ENCODE data around the gene LPP. TPM values are rescaled to one million over a fixed set of nuclear protein-coding genes. Genes with fewer than 3 reads are reported as not detected.

LPP gene
- total and polyA plus RNA-seq, 9 of the 15 experiments (the other 6 are each of a cell fraction or from before 2014, with no cell fraction given): 0.07 to 0.18 TPM; not detected in 7

GRCh38 chr3:188854772-188855149 lies 700.8 kb downstream of the LPP start:
- FAIRE-seq (no peak), ATAC-seq (no peak), DNase-seq (ENCODE audit: extremely low read depth in 1 of 4, low spot score in 3 of 4) (no peak)
- CTCF ChIA-PET (ENCODE audit: low intra/inter-chr PET ratio): no interaction called here
- no peaks in the 10 kb centered on the region for H4K20me1 ChIP-seq (replicated peaks; ENCODE audit: control insufficient read depth, insufficient read depth, low read length)
- H3K27me3 ChIP-seq (ENCODE audit: control insufficient read depth in 2 of 2, insufficient read depth in 2 of 2, low read length in 2 of 2): no peaks in the 10 kb centered on the region
- no peaks in the 10 kb centered on the region for H3K36me3 ChIP-seq (ENCODE audit: control insufficient read depth, insufficient read depth, low read length)
- POLR2A ChIA-PET: no interaction called here
- H3K9me3 ChIP-seq (replicated peaks; ENCODE audit: control insufficient read depth, insufficient read depth, low read depth, low read length): no peaks in the 10 kb centered on the region; the same call in 1 of the 2 replicates
- no peak overlapping the region for H3K4me2 ChIP-seq (ENCODE audit: insufficient read depth, low read length)
- in situ Hi-C loops (cut with MboI) (no loop called here), intact Hi-C loops (cut with micrococcal nuclease) (no loop called here)
- no peak overlapping the region for H3K27ac ChIP-seq (ENCODE audit: extremely low read depth, low read depth, low read length)
- H2AFZ ChIP-seq (ENCODE audit: low read depth, low read length): no peak overlapping the region
- H3K9ac ChIP-seq (ENCODE audit: insufficient read depth in 1 of 2, low read depth in 2 of 2, low read length in 2 of 2): no peak overlapping the region
- H3K4me1 ChIP-seq (replicated peaks in 1 of 2; ENCODE audit: control insufficient read depth in 2 of 2, insufficient read depth in 2 of 2, low read length in 2 of 2): no peaks in the 10 kb centered on the region
- H3K79me2 ChIP-seq (ENCODE audit: control insufficient read depth, insufficient read depth, low read length): no peaks in the 10 kb centered on the region
- H3K4me3 ChIP-seq: no peak overlapping the region
- no peaks in the 10 kb centered on the region for H3K9me1 ChIP-seq (ENCODE audit: control insufficient read depth, insufficient read depth, low read length)
- BruUV-seq (replicated peaks): no TSS peak
- no peak for TF ChIP-seq ARID3B (CRISPR knock-in tag; IDR thresholded peaks at IDR 0.05; ENCODE audit: borderline replicate concordance)
- no peak for TF ChIP-seq RFX5 (IDR thresholded peaks at IDR 0.05; ENCODE audit: low read depth, low read length)
- no peak for TF ChIP-seq FOXP4 (CRISPR knock-in tag; IDR thresholded peaks at IDR 0.05; ENCODE audit: borderline replicate concordance)
- TF ChIP-seq SRSF7 (optimal IDR thresholded peaks at IDR 0.05; ENCODE audit: low read depth, low read length): no peak
- TF ChIP-seq ARID3A (IDR thresholded peaks at IDR 0.05; ENCODE audit: borderline replicate concordance, low read depth, low read length): no peak
- TF ChIP-seq NR0B1 (IDR thresholded peaks at IDR 0.05; ENCODE audit: partially characterized antibody): no peak
- TF ChIP-seq STAG1 (CRISPR knock-in tag; IDR thresholded peaks at IDR 0.05; ENCODE audit: borderline replicate concordance): no peak
- no peak for TF ChIP-seq MAZ (CRISPR knock-in tag; conservative IDR thresholded peaks at IDR 0.05 in 1 of 2, IDR thresholded peaks at IDR 0.05 in 1 of 2)
- no peak for TF ChIP-seq BRF1 (IDR thresholded peaks at IDR 0.05; ENCODE audit: borderline replicate concordance, extremely low read depth, insufficient read length)
- no peak for TF ChIP-seq CREB3 (tag; conservative IDR thresholded peaks at IDR 0.05; ENCODE audit: low read depth)
- TF ChIP-seq KLF6 (CRISPR knock-in tag; IDR thresholded peaks at IDR 0.05; ENCODE audit: borderline replicate concordance): no peak
- no peak for TF ChIP-seq ZNF282 (CRISPR knock-in tag; IDR thresholded peaks at IDR 0.05)
- TF ChIP-seq ELF2 (CRISPR knock-in tag; IDR thresholded peaks at IDR 0.05): no peak
- TF ChIP-seq HEY1 (CRISPR knock-in tag; IDR thresholded peaks at IDR 0.05; ENCODE audit: borderline replicate concordance): no peak
- no peak for TF ChIP-seq NCOA1 (IDR thresholded peaks at IDR 0.05; ENCODE audit: low read depth)
- TF ChIP-seq PTBP1 (IDR thresholded peaks at IDR 0.05; ENCODE audit: low read depth, low read length): no peak

All from K562 (cell line).